ENCODE results near the gene VAV2.

Gene VAV2

GRCh38 chr9:133815781-133816180 is 176.3 kb downstream of the VAV2 start:
- no peak for DNase-seq (ENCODE audit: low read depth in 2 of 2)

- DNase-seq (ENCODE audit: low read depth in 2 of 2): no peak
These were observed 177.4 kb downstream of the VAV2 start for GRCh38 chr9:133814586-133815208.

GRCh38 chr9:133813749-133814585 is 178.2 kb downstream of the VAV2 start:
- DNase-seq (ENCODE audit: low read depth in 2 of 2): peak in 1 of 2 experiments; percentile 14

GRCh38 chr9:133812941-133813748 is 179.0 kb downstream of the VAV2 start:
- no peak for DNase-seq (ENCODE audit: low read depth in 2 of 2)

GRCh38 chr9:133812077-133812868 is 179.9 kb downstream of the VAV2 start:
- DNase-seq (ENCODE audit: low read depth in 2 of 2): no peak

- no peak for DNase-seq (ENCODE audit: low read depth in 2 of 2)
These were observed 180.7 kb downstream of the VAV2 start for GRCh38 chr9:133811471-133811870.

GRCh38 chr9:133810556-133811195 is 181.4 kb downstream of the VAV2 start:
- DNase-seq (ENCODE audit: low read depth in 2 of 2): no peak

- DNase-seq (ENCODE audit: low read depth in 2 of 2): no peak
These were observed 182.8 kb downstream of the VAV2 start for GRCh38 chr9:133809335-133809734.

GRCh38 chr9:133807818-133808217 is 184.3 kb downstream of the VAV2 start:
- DNase-seq (ENCODE audit: low read depth in 2 of 2): no peak

- no peak for DNase-seq (ENCODE audit: low read depth in 2 of 2)
These were observed 185.1 kb downstream of the VAV2 start for GRCh38 chr9:133807037-133807436.

- no peak for DNase-seq (ENCODE audit: low read depth in 2 of 2)
These were observed 185.5 kb downstream of the VAV2 start for GRCh38 chr9:133806623-133807010.

- DNase-seq (ENCODE audit: low read depth in 2 of 2): no peak
These were observed 186.1 kb downstream of the VAV2 start for GRCh38 chr9:133805876-133806622.

GRCh38 chr9:133804199-133804598 is 187.9 kb downstream of the VAV2 start:
- no peak for DNase-seq (ENCODE audit: low read depth in 2 of 2)

GRCh38 chr9:133803745-133804144 is 188.4 kb downstream of the VAV2 start:
- DNase-seq (ENCODE audit: low read depth in 2 of 2): no peak

GRCh38 chr9:133803028-133803585 is 189.0 kb downstream of the VAV2 start:
- no peak for DNase-seq (ENCODE audit: low read depth in 2 of 2)

- no peak for DNase-seq (ENCODE audit: low read depth in 2 of 2)
These were observed 190.4 kb downstream of the VAV2 start for GRCh38 chr9:133801739-133802138.

- DNase-seq (ENCODE audit: low read depth in 2 of 2): no peak
These were observed 191.9 kb downstream of the VAV2 start for GRCh38 chr9:133800266-133800665.

GRCh38 chr9:133799716-133800115 is 192.4 kb downstream of the VAV2 start:
- DNase-seq (ENCODE audit: low read depth in 2 of 2): no peak

- DNase-seq (ENCODE audit: low read depth in 2 of 2): no peak
These were observed 193.0 kb downstream of the VAV2 start for GRCh38 chr9:133799106-133799505.

GRCh38 chr9:133798160-133798559 is 194.0 kb downstream of the VAV2 start:
- no peak for DNase-seq (ENCODE audit: low read depth in 2 of 2)

Data from fibroblast of skin of left quadriceps (primary cell).